Loucy (cell line): ENCODE measurements around the gene CCDC51.

Source experiments
- EZH2phosphoT487 ChIP-seq: fragments of 200-600 bp; IDR thresholded peaks from 2 replicates; pipeline ENCODE4 v1.6.1; 2018; ENCODE audit warnings: antibody characterized with exemption, mild to moderate bottlenecking, moderate library complexity, borderline replicate concordance
- TF ChIP-seq, protein P1 (sequence below): fragments of 200-600 bp; sonication (generic); conservative IDR thresholded peaks from 2 replicates; pipeline ENCODE4 v1.5.1; 2014; ENCODE audit warnings: mild to moderate bottlenecking, antibody characterized with exemption, low read length

- TF ChIP-seq, protein P1, sequence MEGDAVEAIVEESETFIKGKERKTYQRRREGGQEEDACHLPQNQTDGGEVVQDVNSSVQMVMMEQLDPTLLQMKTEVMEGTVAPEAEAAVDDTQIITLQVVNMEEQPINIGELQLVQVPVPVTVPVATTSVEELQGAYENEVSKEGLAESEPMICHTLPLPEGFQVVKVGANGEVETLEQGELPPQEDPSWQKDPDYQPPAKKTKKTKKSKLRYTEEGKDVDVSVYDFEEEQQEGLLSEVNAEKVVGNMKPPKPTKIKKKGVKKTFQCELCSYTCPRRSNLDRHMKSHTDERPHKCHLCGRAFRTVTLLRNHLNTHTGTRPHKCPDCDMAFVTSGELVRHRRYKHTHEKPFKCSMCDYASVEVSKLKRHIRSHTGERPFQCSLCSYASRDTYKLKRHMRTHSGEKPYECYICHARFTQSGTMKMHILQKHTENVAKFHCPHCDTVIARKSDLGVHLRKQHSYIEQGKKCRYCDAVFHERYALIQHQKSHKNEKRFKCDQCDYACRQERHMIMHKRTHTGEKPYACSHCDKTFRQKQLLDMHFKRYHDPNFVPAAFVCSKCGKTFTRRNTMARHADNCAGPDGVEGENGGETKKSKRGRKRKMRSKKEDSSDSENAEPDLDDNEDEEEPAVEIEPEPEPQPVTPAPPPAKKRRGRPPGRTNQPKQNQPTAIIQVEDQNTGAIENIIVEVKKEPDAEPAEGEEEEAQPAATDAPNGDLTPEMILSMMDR = no peak
- no peak for TF ChIP-seq EZH2phosphoT487
These were observed 52.3 kb downstream of the CCDC51 start for GRCh38 chr3:48387634-48388033.
